NCI-H128 (cell line): Measurements from ENCODE around the gene SLC9B1.
"Not testable (repeated sequence)": the region's sequence is repeated elsewhere in the genome, so short reads cannot be mapped to it uniquely, and the experiment has no call there.

Source experiments
- DNase-seq: peaks from one replicate; lab custom pipeline; 2025; ENCODE audit not compliant: unreplicated experiment; lab: John Stamatoyannopoulos, UW

Gene SLC9B1

DNA sequence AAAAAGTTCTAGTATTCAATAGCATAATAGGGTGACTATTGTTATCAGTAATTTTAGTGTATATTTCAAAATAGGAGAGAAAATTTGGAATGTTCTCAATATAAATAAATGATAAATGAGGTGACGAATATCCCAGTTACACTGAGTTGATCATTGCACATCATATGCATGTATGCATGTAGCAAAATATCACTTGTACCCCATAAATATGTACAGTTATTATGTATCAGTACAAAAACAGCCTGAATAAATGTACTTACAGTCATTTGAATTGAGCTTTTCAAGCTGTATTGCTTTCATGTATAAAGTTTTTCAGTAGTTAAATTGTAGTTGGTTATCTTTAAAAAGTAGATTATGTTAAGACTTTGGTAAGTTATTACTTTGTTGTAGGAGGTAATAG, 138.2 kb downstream of the SLC9B1 start:
- DNase-seq, result no peak

GRCh38 chr4:102878901-102879300, 140.6 kb downstream of the SLC9B1 start:
- no peak for DNase-seq

DNA sequence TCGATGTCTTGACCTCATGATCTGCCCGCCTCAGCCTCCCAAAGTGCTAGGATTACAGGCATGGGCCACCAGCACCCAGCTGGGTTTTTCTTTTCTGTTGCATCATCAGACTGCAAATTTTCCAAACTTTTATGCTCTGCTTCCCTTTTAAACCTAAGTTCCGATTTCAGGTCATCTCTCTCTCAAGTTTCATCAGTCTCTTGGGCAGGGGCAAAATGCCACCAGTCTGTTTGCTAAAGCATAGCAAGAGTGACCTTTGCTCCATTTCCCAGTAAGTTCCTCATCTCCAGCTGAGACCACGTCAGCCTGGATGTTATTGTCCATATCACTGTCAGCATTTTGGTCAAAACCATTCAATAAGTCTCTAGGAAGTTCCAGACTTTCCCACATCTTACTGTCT, 141.2 kb downstream of the SLC9B1 start:
- not testable (repeated sequence) for DNase-seq

GRCh38 chr4:102877477-102878106, 141.9 kb downstream of the SLC9B1 start:
- not testable (repeated sequence) for DNase-seq

DNA sequence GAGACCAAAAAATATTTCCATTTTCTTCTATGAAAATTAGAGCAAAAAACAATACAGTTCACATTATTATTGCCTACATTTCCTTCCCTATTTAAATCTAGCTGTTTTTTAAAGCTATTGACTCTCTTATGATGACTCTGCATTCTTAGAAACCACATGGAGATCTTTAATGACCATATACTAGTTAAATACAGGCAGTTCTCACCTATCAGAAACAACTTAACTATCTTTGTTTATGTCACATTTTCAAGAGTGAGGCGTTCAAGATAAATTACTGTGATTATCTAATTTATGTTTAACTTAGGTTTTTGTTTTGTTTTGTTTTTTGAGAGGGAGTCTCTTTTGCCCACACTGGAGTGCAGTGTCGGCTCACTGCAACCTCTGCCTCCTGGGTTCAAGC, 147.7 kb downstream of the SLC9B1 start:
- no peak for DNase-seq

DNA sequence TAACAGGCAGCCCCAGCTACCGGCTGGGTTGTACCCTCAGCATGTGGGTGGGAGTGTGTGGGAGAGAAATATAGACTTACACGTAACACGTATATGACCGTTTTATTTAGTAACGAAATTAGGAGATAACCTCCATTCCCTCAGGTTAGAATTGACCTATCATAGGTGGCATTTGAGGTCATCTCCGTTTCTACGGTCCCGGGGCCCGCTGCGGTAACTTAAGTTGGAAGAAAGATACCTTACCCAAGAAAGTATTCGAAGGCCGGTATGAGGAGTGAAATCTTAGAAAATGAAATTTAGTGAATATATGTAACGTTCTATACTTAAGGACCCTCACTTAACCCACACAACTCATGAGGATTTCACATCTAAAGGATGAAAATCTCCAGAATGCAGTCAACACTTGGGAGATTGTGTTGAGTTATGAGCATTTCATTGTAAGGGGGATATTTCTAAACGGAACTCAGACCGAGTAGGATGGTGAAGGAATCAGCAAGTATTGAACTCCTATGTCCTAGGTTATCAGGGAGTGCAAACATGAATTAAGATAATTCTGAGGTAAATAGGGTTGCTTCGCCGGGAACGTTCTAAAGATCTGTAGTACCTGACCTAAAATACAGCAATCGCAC, 149.8 kb downstream of the SLC9B1 start:
- DNase-seq, result no peak

DNA sequence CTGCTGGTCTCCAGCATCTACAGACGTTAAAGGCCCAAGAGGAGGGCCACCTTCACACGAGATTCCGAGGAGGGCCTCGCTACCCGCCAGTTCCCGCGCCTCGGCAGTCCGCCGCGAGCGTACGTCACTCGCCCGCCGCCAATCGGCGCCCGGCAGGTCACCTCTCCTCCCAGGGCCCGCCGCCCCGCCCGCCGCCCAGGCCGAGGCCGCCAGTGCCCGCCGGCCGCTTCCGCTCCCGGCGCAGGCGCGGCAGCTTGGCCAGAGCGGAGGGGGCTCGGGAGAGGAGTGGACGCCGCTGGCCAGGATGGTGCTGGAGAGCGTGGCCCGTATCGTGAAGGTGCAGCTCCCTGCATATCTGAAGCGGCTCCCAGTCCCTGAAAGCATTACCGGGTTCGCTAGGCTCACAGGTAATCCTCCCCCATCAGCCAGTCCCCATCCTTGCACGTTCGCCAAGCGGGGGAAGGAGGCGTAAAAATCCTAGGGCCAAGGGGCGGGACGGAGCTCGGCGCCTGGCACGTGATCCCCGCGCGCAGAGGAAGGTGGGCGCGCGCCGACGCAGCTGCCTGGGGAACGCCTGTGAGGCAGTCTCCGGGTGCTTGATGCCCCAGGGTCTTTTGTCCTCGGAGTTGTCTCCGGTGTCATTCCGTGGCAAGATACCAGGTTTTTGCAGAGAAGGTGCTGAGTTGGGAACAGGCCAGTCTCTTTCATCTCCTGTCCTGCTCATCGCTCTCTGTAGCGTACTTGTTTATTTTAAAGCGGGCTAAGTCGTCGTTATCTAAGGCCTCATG, 150.5 kb downstream of the SLC9B1 start, which contains the start of gene CISD2:
CISD2 (plus strand) TSS at position 212 of the 788 bp plus-strand sequence; CDS start at position 305, 93 bp downstream.
- peak; percentile 83 for DNase-seq

DNA sequence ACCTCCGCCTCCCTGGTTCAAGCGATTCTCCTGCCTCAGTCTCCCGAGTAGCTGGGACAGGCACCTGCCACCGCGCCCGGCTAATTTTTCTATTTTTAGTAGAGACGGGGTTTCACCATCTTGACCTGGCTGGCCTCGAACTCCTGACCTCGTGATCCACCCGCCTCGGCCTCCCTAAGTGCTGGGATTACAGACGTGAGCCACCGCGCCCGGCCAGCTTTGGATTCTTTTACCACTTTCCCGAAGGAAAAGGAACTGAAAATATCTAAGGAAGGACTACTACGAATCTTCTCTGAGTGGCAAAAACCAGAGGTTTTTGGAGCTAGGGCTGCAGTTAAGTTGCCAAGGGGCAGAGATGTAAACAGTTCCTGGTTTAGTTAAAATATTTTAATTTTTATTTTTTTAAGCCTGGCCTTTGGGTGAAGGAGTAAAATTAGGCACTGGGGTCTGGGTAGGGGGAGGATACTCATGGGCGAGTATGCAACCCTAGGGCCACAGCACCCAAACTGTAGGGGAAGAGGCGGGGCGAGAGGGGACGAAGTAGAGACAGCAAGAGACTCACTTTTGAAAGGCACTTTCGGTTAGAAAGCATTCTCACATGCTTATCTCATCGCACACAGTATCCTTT, 151.2 kb downstream of the SLC9B1 start:
- no peak for DNase-seq

DNA sequence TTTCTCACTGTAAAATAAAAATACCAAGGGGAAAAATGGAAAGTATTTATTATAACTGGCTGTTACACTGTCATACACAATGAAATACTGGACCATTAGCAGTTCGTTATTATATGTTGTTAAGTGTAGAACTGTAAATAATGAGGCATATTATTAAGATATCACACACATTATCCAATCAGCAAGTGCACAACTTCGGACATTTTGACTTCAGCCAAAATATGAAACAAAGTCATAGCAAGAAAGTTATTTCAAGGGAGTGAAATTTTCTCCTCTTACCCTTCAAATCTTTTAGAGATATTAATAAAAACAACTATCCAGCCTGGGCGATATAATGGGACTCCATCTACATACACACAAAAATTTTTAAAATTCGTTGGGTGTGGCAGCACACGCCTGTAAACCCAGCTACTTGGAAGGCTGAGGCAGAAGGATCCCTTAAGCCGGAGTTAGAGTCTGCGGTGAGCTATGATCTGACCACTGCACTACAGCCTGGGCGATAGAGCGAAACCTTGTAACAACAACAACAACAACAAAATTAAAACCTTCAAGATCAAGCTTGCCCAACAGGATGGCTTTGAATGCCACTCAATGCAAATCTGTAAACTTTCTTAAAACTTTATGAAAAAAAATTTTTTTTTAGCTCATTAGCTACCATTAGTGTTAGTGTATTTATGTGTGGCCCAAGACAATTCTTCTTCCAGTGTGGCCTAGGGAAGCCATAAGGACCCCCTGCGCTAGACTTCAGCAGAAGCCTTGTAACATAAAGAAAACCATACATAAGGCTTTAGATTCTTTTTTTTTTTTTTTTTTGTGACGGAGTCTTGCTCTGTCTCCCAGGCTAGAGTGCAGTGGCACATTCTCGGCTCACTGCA, 152.0 kb downstream of the SLC9B1 start:
- no peak for DNase-seq

GRCh38 chr4:102865327-102865726, 154.2 kb downstream of the SLC9B1 start:
- not testable (repeated sequence) for DNase-seq

- DNase-seq, result no peak
Measured at GRCh38 chr4:102862747-102863146, 156.8 kb downstream of the SLC9B1 start.

GRCh38 chr4:102862016-102862415, 157.5 kb downstream of the SLC9B1 start:
- no peak for DNase-seq

- no peak for DNase-seq
Measured at GRCh38 chr4:102860611-102861324, 158.7 kb downstream of the SLC9B1 start.

DNA sequence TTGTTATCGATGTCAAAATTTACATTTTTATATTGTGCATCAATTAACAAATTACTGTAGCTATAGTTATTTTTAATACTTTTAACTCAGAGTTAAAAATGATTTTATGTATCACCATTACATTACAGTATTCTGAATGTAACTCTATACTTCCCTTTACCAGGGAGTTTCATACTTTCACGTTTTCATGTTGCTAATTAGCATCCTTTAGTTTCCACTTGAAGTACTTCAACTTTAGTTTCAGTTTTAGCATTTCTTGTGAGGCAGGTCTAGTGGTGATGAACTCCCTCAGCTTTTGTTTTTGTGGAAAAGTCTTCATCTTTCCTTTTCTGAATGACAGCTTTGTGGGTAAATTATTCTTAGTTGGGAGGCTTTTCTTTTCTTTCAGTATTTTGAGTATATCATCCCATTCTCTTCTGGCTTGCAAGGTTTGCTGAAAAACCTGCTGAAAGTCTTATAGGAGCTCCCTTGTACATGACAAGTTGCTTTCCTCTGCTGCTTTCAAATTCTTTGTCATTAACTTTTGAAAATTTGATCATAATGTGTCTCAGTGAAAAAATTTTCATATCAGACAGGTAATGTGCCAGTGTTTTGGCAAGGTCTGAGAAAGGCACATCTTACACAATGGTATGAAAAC, 160.6 kb downstream of the SLC9B1 start:
- DNase-seq, result no peak
